ENCODE results near the gene SST. TPM values are rescaled to one million over a fixed set of nuclear protein-coding genes. Genes with fewer than 3 reads are reported as not detected.

SST gene
- total and polyA plus RNA-seq, 2 of the 13 experiments (the other 11 are each of a cell fraction or from before 2014, with no cell fraction given), result not detected

DNA sequence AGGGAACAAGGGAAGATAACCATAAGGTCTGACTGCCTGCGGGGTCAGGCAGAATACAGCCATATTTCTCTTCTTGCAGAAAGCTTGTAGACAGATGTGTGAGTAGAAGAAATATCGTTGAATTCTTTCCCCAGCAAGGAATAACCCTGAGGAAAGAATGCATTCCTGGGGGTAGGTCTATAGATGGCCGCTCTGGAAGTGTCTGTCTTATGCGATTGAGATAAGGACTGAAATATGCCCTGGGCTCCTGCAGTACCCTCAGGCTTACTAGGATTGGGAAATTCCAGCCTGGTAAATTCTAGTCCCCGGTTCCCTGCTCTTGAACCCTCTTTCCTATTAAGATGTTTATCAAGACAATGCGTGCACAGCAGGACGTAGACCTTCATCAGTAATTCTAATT is 15.8 kb upstream of the SST start (continued):
- TF ChIP-seq SMC3 (IDR thresholded peaks at IDR 0.05; ENCODE audit: low read length), result no peak
- no peak for TF ChIP-seq POGK (CRISPR knock-in tag; conservative IDR thresholded peaks at IDR 0.05)
- TF ChIP-seq ARNT (IDR thresholded peaks at IDR 0.05), result no peak
- no peak for TF ChIP-seq ZNF484 (CRISPR knock-in tag; IDR thresholded peaks at IDR 0.05; ENCODE audit: borderline replicate concordance, low read depth)
- TF ChIP-seq SNAPC4 (CRISPR knock-in tag; IDR thresholded peaks at IDR 0.05), result no peak
- TF ChIP-seq KDM2A (CRISPR knock-in tag; IDR thresholded peaks at IDR 0.05; ENCODE audit: borderline replicate concordance, low read depth), result no peak
- no peak for TF ChIP-seq RFXAP (CRISPR knock-in tag; IDR thresholded peaks at IDR 0.05; ENCODE audit: borderline replicate concordance)
- no peak for TF ChIP-seq NFRKB (IDR thresholded peaks at IDR 0.05)
- no peak for TF ChIP-seq POGZ (CRISPR knock-in tag; IDR thresholded peaks at IDR 0.05)

All from HepG2 (cell line).